IMR-90 (cell line): ENCODE measurements around the gene LBP. TPM values are rescaled to one million over a fixed set of nuclear protein-coding genes. Genes with fewer than 3 reads are reported as not detected.

Experiments used
- ATAC-seq: fragments of 200-7000 bp; cut with Tn5 transposase; 2 replicates; pipeline ENCODE4 v1.9.1; 2020; ENCODE audit warnings: low read depth, mild to moderate bottlenecking, moderate library complexity
- BruUV-seq: library from RNA; stranded (reverse); fragments of 400-500 nt; replicated peaks from 2 replicates; lab custom pipeline; 2021; lab: Mats Ljungman, UMichigan
- CTCF ChIA-PET: fragments of 300-600 bp; formaldehyde crosslinking; extraction: SDS; loops from one replicate; lab custom pipeline; 2021; ENCODE audit warnings: antibody characterized with exemption; lab: Yijun Ruan, JAX
- POLR2A ChIA-PET: fragments of 300-600 bp; sonication (Branson Sonifier 250); formaldehyde crosslinking; loops from one replicate; lab custom pipeline; 2022; ENCODE audit warnings: antibody characterized with exemption; ENCODE audit not compliant: unreplicated experiment; lab: Charles Lee
- DNase-seq: peaks from one replicate; pipeline ENCODE4 v3.0.0; 2013
- H2AFZ ChIP-seq: replicated peaks from 2 replicates; pipeline ENCODE3; 2013; ENCODE audit warnings: low read length, mild to moderate bottlenecking; ENCODE audit not compliant: poor library complexity
- H2AK5ac ChIP-seq: 2 replicates; pipeline ENCODE4 v1.6.1; 2013; ENCODE audit warnings: low read depth, low read length, inconsistent platforms
- H2AK9ac ChIP-seq: replicated peaks from 2 replicates; pipeline ENCODE3; 2013; ENCODE audit warnings: mild to moderate bottlenecking, low read depth, low read length, moderate library complexity; ENCODE audit not compliant: poor library complexity
- H2BK120ac ChIP-seq: 2 replicates; pipeline ENCODE4 v1.6.1; 2013; ENCODE audit warnings: low read depth, low read length, inconsistent platforms
- H2BK15ac ChIP-seq: 3 replicates; pipeline ENCODE4 v1.6.1; 2013; ENCODE audit warnings: low read depth, low read length, inconsistent platforms
- H2BK20ac ChIP-seq: 2 replicates; pipeline ENCODE4 v1.6.1; 2013; ENCODE audit warnings: low read depth, mild to moderate bottlenecking, inconsistent platforms, low read length, moderate library complexity
- H2BK5ac ChIP-seq: 2 replicates; pipeline ENCODE4 v1.6.1; 2013; ENCODE audit warnings: mild to moderate bottlenecking, low read depth, low read length, inconsistent platforms; ENCODE audit not compliant: poor library complexity, severe bottlenecking
- H3K14ac ChIP-seq: replicated peaks from 2 replicates; pipeline ENCODE4 v1.6.1; 2013; ENCODE audit warnings: low read depth, low read length, inconsistent platforms
- H3K18ac ChIP-seq: 2 replicates; pipeline ENCODE4 v1.6.1; 2013; ENCODE audit warnings: low read depth, low read length, control low read depth
- H3K23ac ChIP-seq: 2 replicates; pipeline ENCODE4 v1.6.1; 2013; ENCODE audit warnings: low read depth, low read length, inconsistent platforms
- H3K27ac ChIP-seq: 2 replicates; pipeline ENCODE4 v1.5.1; 2013; ENCODE audit warnings: mild to moderate bottlenecking, control low read depth, low read length; ENCODE audit not compliant: insufficient read depth
- H3K27me3 ChIP-seq: 2 replicates; pipeline ENCODE4 v1.6.1; 2013; ENCODE audit warnings: low read length; ENCODE audit not compliant: control insufficient read depth, insufficient read depth
- H3K36me3 ChIP-seq: 2 replicates; pipeline ENCODE4 v1.6.1; 2013; ENCODE audit warnings: low read length, mixed read lengths; ENCODE audit not compliant: control insufficient read depth, insufficient read depth
- H3K4ac ChIP-seq: 2 replicates; pipeline ENCODE4 v1.6.1; 2013; ENCODE audit warnings: low read depth, low read length, inconsistent platforms
- H3K4me1 ChIP-seq: 2 replicates; pipeline ENCODE4 v1.6.1; 2013; ENCODE audit warnings: low read length, mixed read lengths; ENCODE audit not compliant: control insufficient read depth, insufficient read depth
- H3K4me2 ChIP-seq: 2 replicates; pipeline ENCODE4 v1.6.1; 2013; ENCODE audit warnings: low read depth, mild to moderate bottlenecking, control low read depth, low read length, moderate library complexity
- H3K4me3 ChIP-seq: 2 replicates; pipeline ENCODE4 v1.5.1; 2013; ENCODE audit warnings: low read depth, mild to moderate bottlenecking, control low read depth, low read length, moderate library complexity; ENCODE audit not compliant: insufficient read depth
- H3K56ac ChIP-seq: 2 replicates; pipeline ENCODE4 v1.6.1; 2013; ENCODE audit warnings: low read length, inconsistent platforms; ENCODE audit not compliant: insufficient read depth; ENCODE audit errors: extremely low read depth
- H3K79me1 ChIP-seq, 2 experiments: 2 replicates each; pipeline ENCODE4 v1.6.1; 2013; ENCODE audit warnings: low read length in 2 of 2, inconsistent platforms in 1 of 2, low read depth in 1 of 2
- H3K9ac ChIP-seq: 2 replicates; pipeline ENCODE4 v1.6.1; 2013; ENCODE audit warnings: low read depth, low read length, control low read depth
- H3K9me1 ChIP-seq: 2 replicates; pipeline ENCODE4 v1.6.1; 2013; ENCODE audit warnings: low read length, inconsistent platforms; ENCODE audit not compliant: insufficient read depth
- H3K9me3 ChIP-seq: 2 replicates; pipeline ENCODE4 v1.6.1; 2013; ENCODE audit warnings: low read length; ENCODE audit not compliant: control insufficient read depth, insufficient read depth
- H4K20me1 ChIP-seq: 2 replicates; pipeline ENCODE4 v1.6.1; 2013; ENCODE audit warnings: low read length, inconsistent platforms; ENCODE audit not compliant: insufficient read depth
- H4K5ac ChIP-seq: 2 replicates; pipeline ENCODE4 v1.6.1; 2013; ENCODE audit warnings: mild to moderate bottlenecking, low read depth, low read length, control low read depth
- H4K8ac ChIP-seq, 2 experiments: 2 replicates each; pipeline ENCODE4 v1.6.1; 2013; ENCODE audit warnings: low read depth in 2 of 2, low read length in 2 of 2, control low read depth in 1 of 2, inconsistent platforms in 1 of 2
- H4K91ac ChIP-seq: 2 replicates; pipeline ENCODE4 v1.6.1; 2013; ENCODE audit warnings: low read depth, low read length, inconsistent platforms; ENCODE audit not compliant: insufficient read depth
- BHLHE40 ChIP-seq: fragments of 150-350 bp; IDR thresholded peaks from 2 replicates; pipeline ENCODE4 v1.6.1; 2016; ENCODE audit warnings: mild to moderate bottlenecking, low read depth, low read length
- CTCF ChIP-seq: conservative IDR thresholded peaks from 2 replicates; pipeline ENCODE4 v1.5.1; 2012; ENCODE audit warnings: mild to moderate bottlenecking, low read depth, low read length, improper control_type of control experiment
- MXI1 ChIP-seq: IDR thresholded peaks from 2 replicates; pipeline ENCODE4 v1.6.1; 2012; ENCODE audit warnings: low read depth, mild to moderate bottlenecking, low read length, moderate library complexity, borderline replicate concordance
- POLR2A ChIP-seq: IDR thresholded peaks from 2 replicates; pipeline ENCODE4 v1.6.1; 2012; ENCODE audit warnings: mild to moderate bottlenecking, low read depth, low read length
- RAD21 ChIP-seq: IDR thresholded peaks from 2 replicates; pipeline ENCODE4 v1.6.1; 2012; ENCODE audit warnings: low read length, improper control_type of control experiment
- SMC3 ChIP-seq: fragments of 150-350 bp; IDR thresholded peaks from 2 replicates; pipeline ENCODE4 v1.6.1; 2016; ENCODE audit warnings: low read depth, mild to moderate bottlenecking, antibody characterized with exemption, low read length, moderate library complexity
- WGBS, 2 experiments: methylation state at CpG; one replicate each; pipeline versions ENCODE4 v1.1.5 to v1.1.7; 2013; ENCODE audit warnings: missing lambda C conversion rate in 2 of 2; ENCODE audit not compliant: insufficient read length in 1 of 2; ENCODE audit errors: extremely low coverage in 2 of 2; 5-methylcytosine and 5-hydroxymethylcytosine counted together
- dilution Hi-C: fragments of 300-500 bp; cut with HindIII; formaldehyde crosslinking; loops from one replicate; pipeline ENCODE4 v1.14.3; 2018; ENCODE audit warnings: low sequenced_read_pairs; ENCODE audit not compliant: unreplicated experiment
- in situ Hi-C: fragments of 300-500 bp; cut with MboI; formaldehyde crosslinking; loops from 3 replicates; pipeline ENCODE4 v1.14.3; 2019; ENCODE audit warnings: low sequenced_read_pairs, inconsistent platforms, mixed read lengths
- intact Hi-C: fragments of 100-400 bp; cut with micrococcal nuclease; formaldehyde crosslinking; loops from 2 replicates; pipeline ENCODE4 v1.10.0; 2022
- polyA plus RNA-seq, 3 experiments: library from polyadenylated mRNA; depleted of rRNA; stranded (reverse); fragments of >200 nt; gene quantifications; 2 replicates each; pipeline ENCODE4 v1.2.3, GENCODE V29; 2012; ENCODE audit warnings: low replicate concordance in 1 of 3
- total RNA-seq: library from RNA; depleted of rRNA; stranded (reverse); fragments of >200 nt; gene quantifications from 2 replicates; pipeline ENCODE4 v1.2.3, GENCODE V29; 2012

Gene LBP
- total and polyA plus RNA-seq, 2 of the 4 experiments (the other 2 are of a cell fraction) = not detected

- ATAC-seq (peak; percentile 84), DNase-seq (peak; percentile 73)
- no peak overlapping the region for H2AK9ac ChIP-seq
- CTCF ChIA-PET = interaction anchor here (0.5 to 0.7 kb wide), 3 partner anchors 14 to 97 kb away, joined by 3 read pairs; no protein-coding TSS in a partner anchor
- H4K20me1 ChIP-seq = no peaks in the 10 kb centered on the region
- no peak overlapping the region for H2BK120ac ChIP-seq
- in situ Hi-C loops (no loop called here), intact Hi-C loops (loop anchor here (1.0 to 10.0 kb wide), 3 partner anchors 93 to 417 kb away; partner anchors contain the start of gene VSTM2L), dilution Hi-C loops (no loop called here)
- no TSS peak for BruUV-seq
- POLR2A ChIA-PET = no interaction called here
- no peak overlapping the region for H2AFZ ChIP-seq
- no peak overlapping the region for H3K27ac ChIP-seq
- no peaks in the 10 kb centered on the region for H3K79me1 ChIP-seq
- no peak overlapping the region for H3K9ac ChIP-seq
- no peaks in the 10 kb centered on the region for H3K9me1 ChIP-seq
- no peak overlapping the region for H3K23ac ChIP-seq
- TF ChIP-seq SMC3 = peak; percentile 78
- no peak for TF ChIP-seq MXI1
- TF ChIP-seq CTCF = peak; percentile 77
- TF ChIP-seq POLR2A = no peak
- no peak for TF ChIP-seq BHLHE40
- TF ChIP-seq RAD21 = peak; percentile 87
- H3K4ac ChIP-seq = no peak overlapping the region
- peaks cover 3% of the 10 kb centered on the region; the same call in 1 of the 2 replicates for H3K9me3 ChIP-seq
- no peaks in the 10 kb centered on the region for H3K4me1 ChIP-seq
- H3K14ac ChIP-seq = no peak overlapping the region
- H3K4me3 ChIP-seq = no peak overlapping the region
- no CpG with 5 or more reads among the region's 5 CpGs for WGBS, 2 experiments
- H3K4me2 ChIP-seq = no peak overlapping the region
- no peak overlapping the region for H2BK5ac ChIP-seq
- H2BK15ac ChIP-seq = no peak overlapping the region
- no peaks in the 10 kb centered on the region for H3K36me3 ChIP-seq
- H3K27me3 ChIP-seq = peaks cover 38% of the 10 kb centered on the region
- no peak overlapping the region for H4K91ac ChIP-seq
- H2BK20ac ChIP-seq = no peak overlapping the region
- no peak overlapping the region for H2AK5ac ChIP-seq
- no peak overlapping the region for H4K8ac ChIP-seq
- no peak overlapping the region for H4K5ac ChIP-seq
- no peak overlapping the region for H3K56ac ChIP-seq
- no peak overlapping the region for H3K18ac ChIP-seq
Measured at GRCh38 chr20:38321959-38322598, 24.2 kb upstream of the LBP start.
